Measurements from ENCODE around the gene CD207. TPM values are rescaled to one million over a fixed set of nuclear protein-coding genes. Genes with fewer than 3 reads are reported as not detected.

Gene CD207
- total and polyA plus RNA-seq, 7 donors = 0.04 to 0.59 (median 0.16) TPM; not detected in 1

DNA sequence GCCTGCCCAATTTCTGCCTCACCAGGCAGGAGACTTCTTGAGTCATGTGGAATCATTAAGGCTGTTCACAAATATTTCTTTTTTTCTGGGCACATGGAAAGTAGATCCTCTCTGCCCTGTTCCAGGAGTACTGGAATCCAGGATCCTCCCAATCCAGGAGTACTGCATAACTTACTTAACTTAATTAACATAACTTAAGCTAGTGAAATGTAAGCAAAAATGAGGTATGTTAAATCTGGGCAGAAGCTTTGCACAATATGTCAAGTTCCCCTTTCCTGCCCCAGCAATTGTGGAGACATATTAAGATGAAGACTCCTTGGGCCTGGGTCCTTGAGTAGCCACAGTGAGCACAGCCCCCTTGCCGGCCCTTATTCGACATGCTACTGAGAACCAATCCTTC, 3.2 kb downstream of the CD207 start:
- H3K27ac ChIP-seq = no peak overlapping the region
- no peak for DNase-seq
- no peaks in the 10 kb centered on the region for H3K4me1 ChIP-seq
- 85 to 94% (median 91%) methylated on average over 2 of the region's 2 CpGs for WGBS, 3 donors
- TF ChIP-seq, protein P1, sequence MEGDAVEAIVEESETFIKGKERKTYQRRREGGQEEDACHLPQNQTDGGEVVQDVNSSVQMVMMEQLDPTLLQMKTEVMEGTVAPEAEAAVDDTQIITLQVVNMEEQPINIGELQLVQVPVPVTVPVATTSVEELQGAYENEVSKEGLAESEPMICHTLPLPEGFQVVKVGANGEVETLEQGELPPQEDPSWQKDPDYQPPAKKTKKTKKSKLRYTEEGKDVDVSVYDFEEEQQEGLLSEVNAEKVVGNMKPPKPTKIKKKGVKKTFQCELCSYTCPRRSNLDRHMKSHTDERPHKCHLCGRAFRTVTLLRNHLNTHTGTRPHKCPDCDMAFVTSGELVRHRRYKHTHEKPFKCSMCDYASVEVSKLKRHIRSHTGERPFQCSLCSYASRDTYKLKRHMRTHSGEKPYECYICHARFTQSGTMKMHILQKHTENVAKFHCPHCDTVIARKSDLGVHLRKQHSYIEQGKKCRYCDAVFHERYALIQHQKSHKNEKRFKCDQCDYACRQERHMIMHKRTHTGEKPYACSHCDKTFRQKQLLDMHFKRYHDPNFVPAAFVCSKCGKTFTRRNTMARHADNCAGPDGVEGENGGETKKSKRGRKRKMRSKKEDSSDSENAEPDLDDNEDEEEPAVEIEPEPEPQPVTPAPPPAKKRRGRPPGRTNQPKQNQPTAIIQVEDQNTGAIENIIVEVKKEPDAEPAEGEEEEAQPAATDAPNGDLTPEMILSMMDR (IDR thresholded peaks at IDR 0.05) = no peak
- intact Hi-C loops (cut with DNase I) = no loop called here
- H3K27me3 ChIP-seq (ENCODE audit: insufficient read depth in 3 of 3, low read length in 2 of 3) = peaks cover 0 to 6% (median 2%) of the 10 kb centered on the region in 3 donors
- no peak overlapping the region for H3K4me3 ChIP-seq
- no peaks in the 10 kb centered on the region for H3K9me3 ChIP-seq
- no peak for ATAC-seq
- H3K36me3 ChIP-seq (ENCODE audit: insufficient read depth in 1 of 2, low read depth in 1 of 2) = no peaks in the 10 kb centered on the region

DNA sequence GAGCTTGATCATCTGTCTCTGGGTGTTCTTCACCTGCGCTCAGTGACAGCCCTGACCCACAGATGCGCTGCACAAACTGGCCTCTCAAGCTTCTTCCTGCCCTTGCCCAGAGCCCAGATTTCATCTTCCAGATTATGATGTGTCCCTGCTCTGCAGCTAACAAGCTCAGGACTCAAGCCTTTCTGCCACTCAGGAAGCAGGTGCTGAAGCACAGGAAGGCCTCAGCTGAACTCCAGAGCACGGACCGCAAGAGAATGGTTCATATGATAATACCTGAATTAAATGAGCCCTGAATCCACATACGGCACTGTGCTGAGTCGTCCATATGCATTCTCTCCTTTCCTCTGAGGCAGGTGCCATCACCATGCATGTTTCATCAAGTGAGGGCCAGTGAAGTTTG, 3.8 kb downstream of the CD207 start:
- ATAC-seq = no peak
- intact Hi-C loops (cut with DNase I) = no loop called here
- 70 to 86% (median 71%) methylated on average over 6 of the region's 6 CpGs for WGBS, 3 donors

DNA sequence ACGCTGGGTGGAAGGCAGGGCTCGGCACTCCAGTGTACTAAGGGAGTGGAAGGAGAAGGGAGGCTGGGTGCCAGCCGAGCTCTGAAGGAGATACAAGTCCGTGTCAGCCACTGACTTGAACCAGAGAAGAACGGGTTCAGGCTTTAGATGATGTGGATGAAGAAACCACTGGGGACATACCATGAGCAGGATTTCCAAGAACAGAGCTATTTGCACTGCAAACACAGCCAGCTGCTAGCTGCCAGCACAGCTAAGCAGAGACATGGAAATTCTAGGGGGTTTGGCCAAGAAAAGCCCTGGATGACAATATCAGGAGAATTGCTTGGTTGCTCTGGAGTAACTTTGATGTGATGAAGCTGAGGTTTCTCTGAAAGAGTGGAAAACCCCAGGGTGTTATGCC, 5.2 kb downstream of the CD207 start:
- Histone ChIP-seq H3K9me3 (no peaks in the 10 kb centered on the region), H3K27me3 (ENCODE audit: insufficient read depth in 3 of 3, low read length in 2 of 3) (peaks cover 0 to 2% (median 2%) of the 10 kb centered on the region in 3 donors), H3K4me3 (no peak overlapping the region), H3K4me1 (no peaks in the 10 kb centered on the region), H3K27ac (no peak overlapping the region), H3K36me3 (ENCODE audit: insufficient read depth in 1 of 2, low read depth in 1 of 2) (no peaks in the 10 kb centered on the region)
- TF ChIP-seq, protein P1 (IDR thresholded peaks at IDR 0.05) = no peak
- intact Hi-C loops (cut with DNase I) = no loop called here
- ATAC-seq = no peak
- DNase-seq = no peak
- WGBS, 3 donors = 30 to 31% (median 31%) methylated on average over 5 of the region's 5 CpGs

More for the DNA sequence above, 3.8 kb downstream of the CD207 start:
- TF ChIP-seq, protein P1 (IDR thresholded peaks at IDR 0.05) = no peak
- no peak overlapping the region for H3K4me3 ChIP-seq
- H3K27ac ChIP-seq = no peak overlapping the region
- no peaks in the 10 kb centered on the region for H3K9me3 ChIP-seq
- peaks cover 0 to 6% (median 2%) of the 10 kb centered on the region in 3 donors for H3K27me3 ChIP-seq (ENCODE audit: insufficient read depth in 3 of 3, low read length in 2 of 3)
- no peaks in the 10 kb centered on the region for H3K36me3 ChIP-seq (ENCODE audit: insufficient read depth in 1 of 2, low read depth in 1 of 2)
- no peak for DNase-seq
- H3K4me1 ChIP-seq = no peaks in the 10 kb centered on the region

DNA sequence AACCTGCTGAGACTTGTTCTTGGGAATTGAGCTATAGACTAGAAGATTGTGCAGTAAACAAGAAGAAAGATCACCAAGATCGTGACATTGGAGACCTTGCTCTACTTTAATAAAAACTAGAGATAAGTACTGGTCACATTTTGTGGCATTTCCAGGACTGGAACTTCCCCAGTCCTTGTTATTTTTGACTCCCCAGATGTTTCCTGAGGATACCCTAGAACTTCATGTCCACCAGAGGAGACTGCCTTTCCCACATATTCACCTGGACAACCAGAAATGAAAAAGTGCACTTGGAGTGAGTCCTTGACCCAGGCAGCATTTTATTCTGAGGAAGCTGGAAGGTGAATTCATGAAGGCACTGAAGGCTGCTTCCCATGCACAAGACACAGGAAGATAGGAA, 5.7 kb downstream of the CD207 start:
- no peak for DNase-seq

More for the DNA sequence above, 5.7 kb downstream of the CD207 start:
- Histone ChIP-seq H3K4me1 (no peaks in the 10 kb centered on the region), H3K36me3 (ENCODE audit: insufficient read depth in 1 of 2, low read depth in 1 of 2) (no peaks in the 10 kb centered on the region), H3K9me3 (no peaks in the 10 kb centered on the region), H3K27ac (no peak overlapping the region), H3K4me3 (no peak overlapping the region), H3K27me3 (ENCODE audit: insufficient read depth in 3 of 3, low read length in 2 of 3) (peaks cover 0 to 2% (median 0%) of the 10 kb centered on the region in 3 donors)
- TF ChIP-seq, protein P1 (IDR thresholded peaks at IDR 0.05) = no peak
- WGBS, 3 donors = 64 to 79% (median 70%) methylated on average over 1 of the region's 1 CpG
- no peak for ATAC-seq
- intact Hi-C loops (cut with DNase I) = no loop called here
